ENCODE results near the gene PFDN4.

Gene PFDN4

DNA sequence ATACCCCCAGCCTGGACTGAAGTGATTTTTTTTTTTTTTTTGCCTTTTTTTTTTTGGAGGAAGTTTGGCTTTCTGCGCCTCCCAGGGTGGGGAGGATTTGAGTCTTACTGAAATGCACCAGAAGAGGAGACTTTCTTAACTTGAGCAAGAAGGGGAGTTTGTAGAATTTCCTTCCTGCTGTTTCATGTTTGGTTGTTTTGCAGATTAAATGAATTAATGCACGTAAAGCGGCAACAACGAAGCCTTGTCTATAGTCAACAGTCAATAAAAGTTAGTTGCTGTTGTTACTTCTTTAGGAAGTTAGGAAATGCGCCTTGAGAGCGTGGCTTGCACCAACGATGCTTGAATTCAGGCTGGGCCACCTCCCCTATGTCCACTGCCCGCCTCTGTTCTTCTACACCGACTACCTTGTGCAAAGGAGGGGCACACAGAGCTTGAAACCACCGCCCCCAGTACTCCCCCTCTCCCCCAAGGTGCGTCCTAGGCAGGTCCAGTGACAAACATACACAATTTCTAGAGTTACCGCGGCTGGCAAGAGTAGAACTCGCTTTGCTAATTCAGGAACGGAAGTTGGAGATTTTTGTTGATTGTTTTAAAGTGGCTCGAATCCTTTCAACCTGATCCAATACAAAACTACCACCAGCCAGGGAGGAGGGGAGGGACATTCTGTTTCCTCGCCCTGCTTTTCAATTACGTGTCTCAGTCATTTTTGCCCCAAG, 33.3 kb upstream of the PFDN4 start:
- Histone ChIP-seq H3K27me3 (ENCODE audit: control insufficient read depth in 1 of 2, insufficient read depth in 1 of 2, low read length in 2 of 2) (peaks cover 53 to 57% of the 10 kb centered on the region in 2 experiments), H3K4me1 (ENCODE audit: control insufficient read depth, insufficient read depth, low read depth, low read length) (peaks cover 19% of the 10 kb centered on the region), H2AK5ac (ENCODE audit: low read length, severe bottlenecking) (no peak overlapping the region), H3K14ac (ENCODE audit: low read length in 2 of 2) (no peak overlapping the region), H4K8ac (ENCODE audit: low read length) (no peak overlapping the region), H2BK5ac (ENCODE audit: low read depth, low read length, poor library complexity, severe bottlenecking) (no peak overlapping the region), H2AFZ (ENCODE audit: low read depth, low read length) (no peak overlapping the region), H3K23ac (ENCODE audit: low read length in 2 of 2) (no peak overlapping the region), H3K36me3 (ENCODE audit: control insufficient read depth in 1 of 2, insufficient read depth in 2 of 2, low read depth in 1 of 2, low read length in 2 of 2) (no peaks in the 10 kb centered on the region), H3K4ac (ENCODE audit: low read depth in 1 of 2, low read length in 2 of 2) (no peak overlapping the region), H2BK12ac (ENCODE audit: low read length in 2 of 2) (no peak overlapping the region), H3K4me2 (ENCODE audit: low read length, poor library complexity, severe bottlenecking) (peak overlapping the region; percentile 79), H2BK15ac (ENCODE audit: low read depth, poor library complexity, severe bottlenecking) (no peak overlapping the region), H3K27ac (ENCODE audit: low read length, poor library complexity, severe bottlenecking) (no peak overlapping the region), H3K18ac (ENCODE audit: low read depth in 1 of 2, low read length in 2 of 2) (no peak overlapping the region), H3K9ac (ENCODE audit: low read length) (no peak overlapping the region), H3K4me3 (ENCODE audit: insufficient read depth in 1 of 2, low read depth in 1 of 2, low read length in 2 of 2) (peak overlapping the region in 1 of 2 experiments; percentile 46), H2BK120ac (ENCODE audit: low read depth, low read length) (no peak overlapping the region), H3K79me1 (replicated peaks; ENCODE audit: low read length, poor library complexity, severe bottlenecking) (no peaks in the 10 kb centered on the region), H3K9me3 (ENCODE audit: control insufficient read depth, low read length) (no peaks in the 10 kb centered on the region), H4K91ac (ENCODE audit: low read length) (no peak overlapping the region)
- DNase-seq = no peak
- 7% methylated on average over 11 of the region's 18 CpGs for WGBS

DNA sequence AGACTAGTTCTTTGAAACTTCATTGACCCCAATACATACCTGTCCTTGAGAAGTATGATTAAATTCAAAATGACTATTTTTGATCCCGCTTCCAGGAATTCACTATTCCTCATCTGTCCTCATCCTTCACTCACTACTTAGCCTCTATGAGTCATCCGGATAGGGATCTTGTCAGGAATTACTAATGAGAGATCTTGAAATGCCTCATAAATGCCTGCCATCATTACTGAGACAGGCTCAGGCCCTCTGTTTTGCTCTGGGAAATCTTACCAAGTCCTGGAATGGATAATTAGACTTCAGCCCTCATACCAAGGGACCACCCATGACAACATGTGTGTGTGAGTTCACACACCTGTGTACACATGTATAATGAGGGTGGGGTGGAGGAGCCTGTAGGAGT, 31.3 kb upstream of the PFDN4 start:
- no peak overlapping the region for H3K23ac ChIP-seq (ENCODE audit: low read length in 2 of 2)

GRCh38 chr20:54177378-54177777, 30.5 kb upstream of the PFDN4 start:
- H2BK12ac ChIP-seq (ENCODE audit: low read length in 2 of 2) = no peak overlapping the region
- H3K18ac ChIP-seq (ENCODE audit: low read depth in 1 of 2, low read length in 2 of 2) = no peak overlapping the region
- H2AK5ac ChIP-seq (ENCODE audit: low read length, severe bottlenecking) = no peak overlapping the region
- H2BK15ac ChIP-seq (ENCODE audit: low read depth, poor library complexity, severe bottlenecking) = no peak overlapping the region
- no peak overlapping the region for H4K91ac ChIP-seq (ENCODE audit: low read length)
- H3K27me3 ChIP-seq (ENCODE audit: control insufficient read depth in 1 of 2, insufficient read depth in 1 of 2, low read length in 2 of 2) = peaks cover 38 to 46% of the 10 kb centered on the region in 2 experiments
- H4K8ac ChIP-seq (ENCODE audit: low read length) = no peak overlapping the region
- H3K4me2 ChIP-seq (ENCODE audit: low read length, poor library complexity, severe bottlenecking) = no peak overlapping the region
- no peak overlapping the region for H3K9ac ChIP-seq (ENCODE audit: low read length)
- DNase-seq = no peak
- 73% methylated on average over 6 of the region's 6 CpGs for WGBS
- peaks cover 19% of the 10 kb centered on the region for H3K4me1 ChIP-seq (ENCODE audit: control insufficient read depth, insufficient read depth, low read depth, low read length)
- H3K79me1 ChIP-seq (replicated peaks; ENCODE audit: low read length, poor library complexity, severe bottlenecking) = no peaks in the 10 kb centered on the region
- H3K9me3 ChIP-seq (ENCODE audit: control insufficient read depth, low read length) = no peaks in the 10 kb centered on the region
- no peak overlapping the region for H3K23ac ChIP-seq (ENCODE audit: low read length in 2 of 2)
- no peak overlapping the region for H3K4me3 ChIP-seq (ENCODE audit: insufficient read depth in 1 of 2, low read depth in 1 of 2, low read length in 2 of 2)
- H3K14ac ChIP-seq (ENCODE audit: low read length in 2 of 2) = no peak overlapping the region
- H2BK120ac ChIP-seq (ENCODE audit: low read depth, low read length) = no peak overlapping the region
- H3K27ac ChIP-seq (ENCODE audit: low read length, poor library complexity, severe bottlenecking) = no peak overlapping the region
- H3K4ac ChIP-seq (ENCODE audit: low read depth in 1 of 2, low read length in 2 of 2) = no peak overlapping the region
- H2AFZ ChIP-seq (ENCODE audit: low read depth, low read length) = no peak overlapping the region
- H3K36me3 ChIP-seq (ENCODE audit: control insufficient read depth in 1 of 2, insufficient read depth in 2 of 2, low read depth in 1 of 2, low read length in 2 of 2) = no peaks in the 10 kb centered on the region
- no peak overlapping the region for H2BK5ac ChIP-seq (ENCODE audit: low read depth, low read length, poor library complexity, severe bottlenecking)

More for the DNA sequence above, 31.3 kb upstream of the PFDN4 start:
- WGBS = 88% methylated on average over 2 of the region's 2 CpGs
- H2AFZ ChIP-seq (ENCODE audit: low read depth, low read length) = no peak overlapping the region
- no peak overlapping the region for H3K18ac ChIP-seq (ENCODE audit: low read depth in 1 of 2, low read length in 2 of 2)
- H3K9ac ChIP-seq (ENCODE audit: low read length) = no peak overlapping the region
- no peak overlapping the region for H3K14ac ChIP-seq (ENCODE audit: low read length in 2 of 2)
- H2BK12ac ChIP-seq (ENCODE audit: low read length in 2 of 2) = no peak overlapping the region
- no peak overlapping the region for H3K4ac ChIP-seq (ENCODE audit: low read depth in 1 of 2, low read length in 2 of 2)
- no peak overlapping the region for H2BK5ac ChIP-seq (ENCODE audit: low read depth, low read length, poor library complexity, severe bottlenecking)
- no peaks in the 10 kb centered on the region for H3K36me3 ChIP-seq (ENCODE audit: control insufficient read depth in 1 of 2, insufficient read depth in 2 of 2, low read depth in 1 of 2, low read length in 2 of 2)
- peaks cover 19% of the 10 kb centered on the region for H3K4me1 ChIP-seq (ENCODE audit: control insufficient read depth, insufficient read depth, low read depth, low read length)
- H3K4me3 ChIP-seq (ENCODE audit: insufficient read depth in 1 of 2, low read depth in 1 of 2, low read length in 2 of 2) = no peak overlapping the region
- no peaks in the 10 kb centered on the region for H3K9me3 ChIP-seq (ENCODE audit: control insufficient read depth, low read length)
- H2BK120ac ChIP-seq (ENCODE audit: low read depth, low read length) = no peak overlapping the region
- no peaks in the 10 kb centered on the region for H3K79me1 ChIP-seq (replicated peaks; ENCODE audit: low read length, poor library complexity, severe bottlenecking)
- no peak for DNase-seq
- no peak overlapping the region for H4K8ac ChIP-seq (ENCODE audit: low read length)
- no peak overlapping the region for H2AK5ac ChIP-seq (ENCODE audit: low read length, severe bottlenecking)
- H2BK15ac ChIP-seq (ENCODE audit: low read depth, poor library complexity, severe bottlenecking) = no peak overlapping the region
- no peak overlapping the region for H3K4me2 ChIP-seq (ENCODE audit: low read length, poor library complexity, severe bottlenecking)
- peaks cover 44 to 49% of the 10 kb centered on the region in 2 experiments for H3K27me3 ChIP-seq (ENCODE audit: control insufficient read depth in 1 of 2, insufficient read depth in 1 of 2, low read length in 2 of 2)
- no peak overlapping the region for H3K27ac ChIP-seq (ENCODE audit: low read length, poor library complexity, severe bottlenecking)
- no peak overlapping the region for H4K91ac ChIP-seq (ENCODE audit: low read length)

- Histone ChIP-seq H3K23ac (ENCODE audit: low read length in 2 of 2) (no peak overlapping the region), H3K36me3 (ENCODE audit: control insufficient read depth in 1 of 2, insufficient read depth in 2 of 2, low read depth in 1 of 2, low read length in 2 of 2) (no peaks in the 10 kb centered on the region), H2BK12ac (ENCODE audit: low read length in 2 of 2) (no peak overlapping the region), H3K79me1 (replicated peaks; ENCODE audit: low read length, poor library complexity, severe bottlenecking) (no peaks in the 10 kb centered on the region), H2BK15ac (ENCODE audit: low read depth, poor library complexity, severe bottlenecking) (no peak overlapping the region), H4K91ac (ENCODE audit: low read length) (no peak overlapping the region), H3K4me1 (ENCODE audit: control insufficient read depth, insufficient read depth, low read depth, low read length) (peaks cover 11% of the 10 kb centered on the region), H3K27ac (ENCODE audit: low read length, poor library complexity, severe bottlenecking) (no peak overlapping the region), H2AK5ac (ENCODE audit: low read length, severe bottlenecking) (no peak overlapping the region), H3K4me2 (ENCODE audit: low read length, poor library complexity, severe bottlenecking) (no peak overlapping the region), H2BK120ac (ENCODE audit: low read depth, low read length) (no peak overlapping the region), H3K4me3 (ENCODE audit: insufficient read depth in 1 of 2, low read depth in 1 of 2, low read length in 2 of 2) (no peak overlapping the region), H3K18ac (ENCODE audit: low read depth in 1 of 2, low read length in 2 of 2) (no peak overlapping the region), H3K14ac (ENCODE audit: low read length in 2 of 2) (no peak overlapping the region), H2AFZ (ENCODE audit: low read depth, low read length) (no peak overlapping the region), H3K4ac (ENCODE audit: low read depth in 1 of 2, low read length in 2 of 2) (no peak overlapping the region), H4K8ac (ENCODE audit: low read length) (no peak overlapping the region), H3K9me3 (ENCODE audit: control insufficient read depth, low read length) (no peaks in the 10 kb centered on the region), H2BK5ac (ENCODE audit: low read depth, low read length, poor library complexity, severe bottlenecking) (no peak overlapping the region), H3K27me3 (ENCODE audit: control insufficient read depth in 1 of 2, insufficient read depth in 1 of 2, low read length in 2 of 2) (peaks cover 35 to 44% of the 10 kb centered on the region in 2 experiments), H3K9ac (ENCODE audit: low read length) (no peak overlapping the region)
- no peak for DNase-seq
- 70% methylated on average over 2 of the region's 2 CpGs for WGBS
Observed at GRCh38 chr20:54178256-54178655, 29.6 kb upstream of the PFDN4 start.

Measured in mesenchymal stem cell (in vitro differentiated cells and primary cell).